C4-2B (cell line): Measurements from ENCODE around the gene USH1G.

Experiments used
- H3K27ac ChIP-seq: fragments of 450-650 bp; 2 replicates; pipeline ENCODE4 v1.5.1; 2017
- CTCF ChIP-seq: fragments of 450-650 bp; conservative IDR thresholded peaks from 2 replicates; pipeline ENCODE4 v1.5.1; 2017; ENCODE audit warnings: mild to moderate bottlenecking
- ZFX ChIP-seq: fragments of 450-650 bp; IDR thresholded peaks from 2 replicates; pipeline ENCODE4 v1.6.1; 2017

USH1G gene

GRCh38 chr17:74945543-74945942 is 22.5 kb upstream of the USH1G start:
- TF ChIP-seq CTCF (no peak), ZFX (no peak)
- no peak overlapping the region for H3K27ac ChIP-seq

GRCh38 chr17:74943808-74944522 is 20.9 kb upstream of the USH1G start:
- no peak overlapping the region for H3K27ac ChIP-seq
- TF ChIP-seq CTCF (no peak), ZFX (no peak)

GRCh38 chr17:74941128-74941725 is 18.2 kb upstream of the USH1G start:
- no peak overlapping the region for H3K27ac ChIP-seq
- TF ChIP-seq ZFX (no peak), CTCF (no peak)

GRCh38 chr17:74939534-74939933 is 16.5 kb upstream of the USH1G start:
- no peak for TF ChIP-seq CTCF
- no peak for TF ChIP-seq ZFX
- H3K27ac ChIP-seq: no peak overlapping the region

GRCh38 chr17:74938194-74938950 is 15.3 kb upstream of the USH1G start:
- no peak overlapping the region for H3K27ac ChIP-seq
- TF ChIP-seq ZFX: no peak
- TF ChIP-seq CTCF: no peak

GRCh38 chr17:74937064-74938051 is 14.3 kb upstream of the USH1G start:
- H3K27ac ChIP-seq: no peak overlapping the region
- no peak for TF ChIP-seq ZFX
- TF ChIP-seq CTCF: no peak
